Activated naive CD8-positive, alpha-beta T cell treated with anti-CD3 and anti-CD28 coated beads, Interleukin-2, amount 10 ng/mL, durations not matched to agents 7 days and 5 days (primary cell): Measurements from ENCODE around the gene PPP2R5E. TPM values are rescaled to one million over a fixed set of nuclear protein-coding genes. Genes with fewer than 3 reads are reported as not detected.
"Not testable (repeated sequence)": the region's sequence is repeated elsewhere in the genome, so short reads cannot be mapped to it uniquely, and the experiment has no call there.

Source experiments
- ATAC-seq: fragments of 150-1000 bp; cut with Tn5 transposase; one replicate; pipeline ENCODE4 v1.10.0; 2021; ENCODE audit warnings: low read depth, moderate library complexity
- POLR2A ChIA-PET: fragments of 350-600 bp; sonication (Branson Sonifier 250); formaldehyde crosslinking; loops from one replicate; lab custom pipeline; 2021; ENCODE audit warnings: antibody characterized with exemption; lab: Charles Lee
- DNase-seq: peaks from one replicate; pipeline ENCODE4 v3.0.0; 2021
- H3K27ac Mint-ChIP-seq: one replicate; pipeline ENCODE4 v1.8.0; 2022; ENCODE audit warnings: mild to moderate bottlenecking, mixed read lengths
- H3K27me3 Mint-ChIP-seq: one replicate; pipeline ENCODE4 v1.8.0; 2022; ENCODE audit warnings: mild to moderate bottlenecking, moderate library complexity, mixed read lengths
- H3K36me3 Mint-ChIP-seq: one replicate; pipeline ENCODE4 v1.8.0; 2021; ENCODE audit warnings: mild to moderate bottlenecking, mixed read lengths
- H3K4me1 Mint-ChIP-seq: one replicate; pipeline ENCODE4 v1.8.0; 2021; ENCODE audit warnings: mixed read lengths
- H3K4me3 Mint-ChIP-seq: one replicate; pipeline ENCODE4 v1.8.0; 2022; ENCODE audit warnings: mild to moderate bottlenecking, moderate library complexity, mixed read lengths
- H3K9me3 Mint-ChIP-seq: one replicate; pipeline ENCODE4 v1.8.0; 2021; ENCODE audit warnings: mixed read lengths
- total RNA-seq, 2 experiments: library from RNA; stranded (reverse); gene quantifications; one replicate each; pipeline ENCODE4 v1.2.3, GENCODE V29; 2021

Gene PPP2R5E
- 10 to 100 TPM; 46.5 to 48.4 TPM for total RNA-seq

DNA sequence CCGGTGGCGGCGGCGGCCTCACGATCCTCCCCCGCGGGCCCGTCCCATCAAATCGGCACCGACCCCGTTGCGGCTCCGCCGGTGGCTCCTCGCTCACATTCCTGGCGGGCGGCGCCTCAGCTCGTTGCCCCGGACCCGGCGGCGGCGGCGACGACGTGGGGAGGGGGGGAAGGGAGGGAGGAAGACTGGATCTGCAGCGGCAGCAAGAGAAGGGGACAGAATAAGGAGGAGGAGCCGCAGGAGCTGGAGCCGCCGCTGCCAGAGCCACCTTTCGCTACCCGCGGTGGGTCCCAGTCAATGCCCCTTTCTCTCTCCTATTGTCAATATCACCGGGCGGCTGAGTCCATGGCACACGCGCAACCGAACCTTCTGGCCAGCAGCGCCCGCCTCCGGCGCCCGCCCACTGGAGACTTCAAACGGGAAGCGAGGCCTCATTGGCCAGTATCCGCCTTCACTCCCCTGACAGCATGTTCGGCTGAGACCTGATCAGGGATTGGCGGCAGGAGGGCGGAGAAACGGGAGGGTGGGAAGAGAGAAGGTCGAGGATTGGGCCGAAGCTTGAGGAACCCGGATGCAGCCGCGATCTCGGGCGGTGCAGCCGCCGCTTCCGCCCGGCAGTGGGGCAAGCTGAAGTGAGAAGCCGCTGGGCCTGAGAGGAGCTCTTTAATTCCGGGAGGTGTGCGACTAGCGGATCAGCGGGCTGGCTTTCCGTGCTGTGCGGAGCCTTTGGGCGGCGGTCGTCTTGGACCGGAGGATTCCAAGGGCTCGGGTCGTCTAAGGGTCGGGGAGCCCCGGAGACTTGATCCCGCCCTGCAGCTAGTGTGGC, at the start of gene PPP2R5E:
Gene PPP2R5E (minus strand): TSS at position 378 of the 826 bp plus-strand sequence. CDS start 3,692 bp downstream, outside the sequence.
- Mint-ChIP-seq H3K4me3 (peak within 1 kb of the TSS; percentile 85), H3K9me3 (no peaks in the 10 kb centered on the region), H3K27me3 (no peaks in the 10 kb centered on the region), H3K36me3 (peaks cover 18% of the 10 kb centered on the region), H3K4me1 (peaks cover 25% of the 10 kb centered on the region), H3K27ac (peak within 1 kb of the TSS; percentile 94)
- DNase-seq = peak; percentile 94
- POLR2A ChIA-PET = interaction anchor here (0.7 to 3.0 kb wide), 11 partner anchors 9 to 154 kb away, joined by 3 to 16 read pairs (median 5); partner anchors contain the start of gene WDR89
- ATAC-seq = peak; percentile 97

DNA sequence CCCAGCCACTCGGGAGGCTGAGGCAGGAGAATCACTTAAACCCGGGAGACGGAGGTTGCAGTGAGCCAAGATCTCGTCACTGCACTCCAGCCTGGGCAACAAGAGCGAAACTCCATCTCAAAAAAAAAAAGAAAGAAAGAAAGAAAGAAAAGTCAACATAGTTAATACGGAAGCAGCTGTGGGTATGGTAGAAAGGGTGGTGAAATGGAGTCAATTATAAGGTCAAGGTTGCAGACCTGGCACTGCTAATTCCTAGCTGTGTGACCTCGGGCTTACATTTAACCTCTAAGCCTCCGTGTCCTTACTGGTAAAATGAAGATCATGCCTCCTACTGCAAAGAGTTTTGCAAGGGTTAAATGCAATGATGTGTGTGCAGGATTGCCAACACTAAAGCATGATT, 39.9 kb upstream of the PPP2R5E start:
- H3K4me1 Mint-ChIP-seq, H3K27me3 Mint-ChIP-seq, ATAC-seq, H3K9me3 Mint-ChIP-seq, POLR2A ChIA-PET, DNase-seq, H3K4me3 Mint-ChIP-seq, H3K27ac Mint-ChIP-seq, H3K36me3 Mint-ChIP-seq: not testable (repeated sequence)

DNA sequence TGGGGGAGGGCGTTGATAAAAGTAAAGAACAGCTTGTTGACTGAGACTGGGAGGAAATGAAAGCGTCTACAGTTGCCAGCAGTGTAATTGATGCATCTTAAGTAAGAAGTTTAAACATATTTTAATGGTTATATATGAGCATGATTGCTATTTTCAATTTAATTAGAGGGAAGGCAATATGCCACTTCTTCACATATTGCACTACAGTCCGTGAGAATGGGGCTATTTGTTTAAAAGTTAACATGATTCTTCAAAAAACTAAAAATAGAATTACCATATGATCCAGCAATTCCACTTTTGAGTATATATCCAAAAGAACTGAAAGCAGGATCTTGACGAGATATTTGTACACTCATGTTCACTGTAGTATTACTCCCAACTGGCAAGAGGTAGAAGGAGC, 38.3 kb upstream of the PPP2R5E start:
- peaks cover 9% of the 10 kb centered on the region for H3K27me3 Mint-ChIP-seq
- ATAC-seq (no peak), DNase-seq (no peak)
- no peak overlapping the region for H3K4me3 Mint-ChIP-seq
- POLR2A ChIA-PET = no interaction called here
- H3K27ac Mint-ChIP-seq = no peak overlapping the region
- H3K4me1 Mint-ChIP-seq = no peaks in the 10 kb centered on the region
- no peaks in the 10 kb centered on the region for H3K36me3 Mint-ChIP-seq
- H3K9me3 Mint-ChIP-seq = no peaks in the 10 kb centered on the region

DNA sequence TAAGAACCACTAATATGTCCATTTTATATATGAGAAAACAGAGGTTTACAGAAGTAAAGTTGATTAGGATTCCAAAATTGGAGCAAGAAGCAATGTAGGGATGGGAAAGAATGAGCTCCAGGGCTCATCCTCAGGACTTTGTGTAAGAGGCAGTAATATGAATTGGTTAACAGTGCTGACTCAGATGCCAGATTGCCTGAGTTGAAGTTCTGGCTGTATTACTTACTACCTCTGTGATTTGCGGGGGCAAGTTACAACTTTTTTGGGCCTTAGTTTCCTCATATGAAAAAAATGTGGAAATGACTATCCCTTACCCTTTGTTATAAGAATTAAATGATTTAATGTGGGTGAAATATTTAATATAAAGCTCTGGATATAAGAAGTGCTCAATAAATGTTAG, 35.1 kb upstream of the PPP2R5E start:
- POLR2A ChIA-PET = no interaction called here

DNA sequence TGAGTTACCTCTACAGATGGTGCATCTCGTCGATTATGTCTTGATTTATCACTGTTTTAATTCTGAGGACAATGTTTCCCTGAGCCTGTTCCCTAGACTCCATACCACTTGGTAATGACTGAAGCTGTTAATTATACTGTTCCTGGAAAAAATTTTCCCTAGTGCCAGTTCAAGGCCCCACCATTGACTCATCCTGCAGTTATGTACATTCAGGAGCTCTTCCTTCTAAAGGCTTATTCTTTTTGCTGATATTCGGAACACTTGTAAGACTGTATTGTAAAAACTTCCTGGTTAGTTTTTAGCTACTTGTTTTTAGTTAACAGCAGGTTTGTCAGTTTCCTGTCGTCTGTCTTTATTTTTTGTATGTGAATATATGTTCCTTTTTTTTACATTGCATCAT, 30.4 kb upstream of the PPP2R5E start:
- H3K27ac Mint-ChIP-seq = no peak overlapping the region
- POLR2A ChIA-PET = no interaction called here
- no peaks in the 10 kb centered on the region for H3K36me3 Mint-ChIP-seq
- peaks cover 2% of the 10 kb centered on the region for H3K27me3 Mint-ChIP-seq
- ATAC-seq (no peak), DNase-seq (no peak)
- no peak overlapping the region for H3K4me3 Mint-ChIP-seq
- H3K4me1 Mint-ChIP-seq = no peaks in the 10 kb centered on the region
- no peaks in the 10 kb centered on the region for H3K9me3 Mint-ChIP-seq

More for the DNA sequence above, 35.1 kb upstream of the PPP2R5E start:
- H3K36me3 Mint-ChIP-seq = no peaks in the 10 kb centered on the region
- no peaks in the 10 kb centered on the region for H3K4me1 Mint-ChIP-seq
- peaks cover 2% of the 10 kb centered on the region for H3K27me3 Mint-ChIP-seq
- H3K27ac Mint-ChIP-seq = no peak overlapping the region
- ATAC-seq (no peak), DNase-seq (no peak)
- no peak overlapping the region for H3K4me3 Mint-ChIP-seq
- no peaks in the 10 kb centered on the region for H3K9me3 Mint-ChIP-seq

DNA sequence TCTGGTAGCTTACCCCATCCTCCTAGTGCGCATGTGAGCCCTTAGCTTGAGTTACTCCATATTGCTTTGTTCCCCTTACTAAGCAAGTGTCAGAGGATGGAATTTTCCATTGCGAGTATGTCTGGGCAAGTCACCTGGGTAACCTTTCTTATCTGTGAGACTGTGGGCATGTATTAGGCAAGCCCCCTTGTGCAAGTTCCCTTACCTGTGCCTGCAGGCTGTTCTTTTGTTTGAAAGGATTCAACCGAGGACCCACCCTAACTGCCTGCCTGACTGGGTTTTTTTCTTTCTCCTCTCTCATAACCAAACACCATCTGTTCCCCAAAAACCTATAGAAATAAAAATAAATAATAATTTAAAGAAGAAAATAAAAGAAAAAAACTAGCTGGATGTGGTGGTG, 22.3 kb upstream of the PPP2R5E start:
- POLR2A ChIA-PET = interaction anchor here (0.6 to 0.7 kb wide), 2 partner anchors 66 to 82 kb away, joined by 3 to 4 read pairs; no protein-coding TSS in a partner anchor
- Mint-ChIP-seq H3K4me1 (no peaks in the 10 kb centered on the region), H3K4me3 (no peak overlapping the region), H3K27ac (no peak overlapping the region), H3K36me3 (no peaks in the 10 kb centered on the region), H3K9me3 (no peaks in the 10 kb centered on the region), H3K27me3 (peaks cover 11% of the 10 kb centered on the region)
- ATAC-seq (no peak), DNase-seq (no peak)

DNA sequence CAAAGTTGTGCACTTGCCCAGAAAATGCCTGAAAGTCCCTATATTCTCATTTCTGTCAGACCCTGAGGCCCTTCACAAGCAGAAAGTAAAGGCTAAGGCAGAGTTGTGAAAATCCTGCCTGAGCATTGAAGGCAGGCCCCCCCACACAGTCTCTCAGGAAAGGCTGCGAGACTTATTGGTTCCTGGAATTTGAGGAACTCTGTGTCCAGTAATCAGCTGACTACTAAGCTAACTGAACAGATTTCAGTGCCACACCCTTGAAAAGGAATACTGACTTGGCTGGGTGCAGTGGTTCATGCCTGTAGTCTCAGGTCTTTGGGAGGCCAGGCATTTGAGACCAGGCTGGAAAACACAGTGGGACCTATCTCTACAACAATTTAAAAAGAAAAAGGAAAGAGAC, 21.1 kb upstream of the PPP2R5E start:
- DNase-seq (no peak), ATAC-seq (no peak)
- POLR2A ChIA-PET = no interaction called here
- Mint-ChIP-seq H3K4me3 (no peak overlapping the region), H3K27me3 (peaks cover 11% of the 10 kb centered on the region), H3K36me3 (no peaks in the 10 kb centered on the region), H3K27ac (no peak overlapping the region), H3K4me1 (no peaks in the 10 kb centered on the region), H3K9me3 (no peaks in the 10 kb centered on the region)

DNA sequence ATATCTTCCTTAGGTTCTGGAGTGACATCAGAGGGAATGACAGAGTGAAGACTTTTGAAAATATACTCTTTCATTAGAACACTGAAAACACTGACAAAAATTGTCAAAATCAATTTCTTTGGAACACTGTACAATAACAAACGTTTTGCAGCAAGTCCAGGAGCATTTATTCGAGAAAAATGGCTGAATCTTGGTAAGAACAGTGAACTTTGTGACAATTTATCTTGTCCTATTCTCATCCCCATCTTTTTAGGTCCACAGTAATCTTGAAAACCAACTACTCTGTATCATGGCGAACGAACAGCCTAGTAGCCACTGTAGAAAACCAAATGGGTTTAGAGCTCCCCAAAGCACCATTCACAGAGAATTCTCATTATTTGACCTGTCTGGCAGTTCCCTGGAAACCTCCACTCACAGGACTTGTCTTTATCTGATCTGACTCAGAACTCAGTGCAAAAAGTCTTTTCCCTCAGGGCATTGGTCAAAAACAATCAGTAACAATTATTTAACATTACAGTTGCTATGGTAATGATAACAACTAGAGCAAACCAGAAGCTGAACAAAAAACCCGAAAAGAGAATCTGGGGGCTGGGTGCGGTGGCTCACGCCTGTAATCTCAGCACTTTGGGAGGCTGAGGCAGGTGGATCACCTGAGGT, 20.3 kb upstream of the PPP2R5E start:
- peaks cover 11% of the 10 kb centered on the region for H3K27me3 Mint-ChIP-seq
- no peak overlapping the region for H3K27ac Mint-ChIP-seq
- DNase-seq (no peak), ATAC-seq (no peak)
- no peaks in the 10 kb centered on the region for H3K36me3 Mint-ChIP-seq
- H3K4me1 Mint-ChIP-seq = no peaks in the 10 kb centered on the region
- no peaks in the 10 kb centered on the region for H3K9me3 Mint-ChIP-seq
- no peak overlapping the region for H3K4me3 Mint-ChIP-seq
- POLR2A ChIA-PET = no interaction called here

DNA sequence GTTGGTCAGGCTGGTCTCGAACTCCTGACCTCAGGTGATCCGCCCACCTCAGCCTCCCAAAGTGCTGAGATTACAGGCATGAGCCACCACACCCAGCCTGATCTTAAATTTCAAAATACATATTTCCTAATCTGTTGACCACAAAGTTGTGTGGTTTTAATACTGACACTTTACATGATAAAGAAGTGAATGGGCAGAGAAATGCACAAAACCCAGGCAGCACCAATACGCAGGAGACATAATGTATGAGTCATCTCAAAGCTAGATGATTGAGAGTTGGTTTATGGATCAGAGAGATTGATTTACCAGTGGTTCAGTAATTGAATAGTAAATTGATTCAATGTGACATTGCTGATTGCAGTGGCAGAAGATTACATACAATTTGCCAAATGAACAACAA, 19.2 kb upstream of the PPP2R5E start:
- no peaks in the 10 kb centered on the region for H3K9me3 Mint-ChIP-seq
- H3K27ac Mint-ChIP-seq = no peak overlapping the region
- H3K27me3 Mint-ChIP-seq = peaks cover 11% of the 10 kb centered on the region
- H3K36me3 Mint-ChIP-seq = no peaks in the 10 kb centered on the region
- no peak for ATAC-seq
- POLR2A ChIA-PET = no interaction called here
- no peak overlapping the region for H3K4me3 Mint-ChIP-seq
- H3K4me1 Mint-ChIP-seq = no peaks in the 10 kb centered on the region
- no peak for DNase-seq

DNA sequence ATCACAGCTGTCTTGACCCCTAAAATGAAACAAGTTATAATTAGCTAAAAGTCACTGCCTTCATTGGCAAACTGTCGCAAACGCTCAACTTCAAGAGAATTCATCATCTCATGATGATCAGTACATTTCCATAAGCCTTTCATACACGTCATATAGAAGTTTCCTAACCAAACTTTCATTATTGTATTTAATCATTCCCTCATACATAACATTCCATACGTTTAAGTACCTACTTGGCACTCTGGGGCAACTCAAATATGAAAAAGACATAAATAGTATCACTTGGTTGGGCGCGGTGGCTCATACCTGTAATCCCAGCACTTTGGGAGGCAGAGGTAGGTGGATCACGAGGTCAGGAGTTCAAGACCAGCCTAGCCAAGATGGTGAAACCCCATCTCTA, 12.4 kb upstream of the PPP2R5E start:
- POLR2A ChIA-PET = no interaction called here
- ATAC-seq (no peak), DNase-seq (no peak)
- Mint-ChIP-seq H3K27me3 (no peaks in the 10 kb centered on the region), H3K4me3 (no peak overlapping the region), H3K4me1 (no peaks in the 10 kb centered on the region), H3K27ac (no peak overlapping the region), H3K9me3 (no peaks in the 10 kb centered on the region), H3K36me3 (no peaks in the 10 kb centered on the region)

DNA sequence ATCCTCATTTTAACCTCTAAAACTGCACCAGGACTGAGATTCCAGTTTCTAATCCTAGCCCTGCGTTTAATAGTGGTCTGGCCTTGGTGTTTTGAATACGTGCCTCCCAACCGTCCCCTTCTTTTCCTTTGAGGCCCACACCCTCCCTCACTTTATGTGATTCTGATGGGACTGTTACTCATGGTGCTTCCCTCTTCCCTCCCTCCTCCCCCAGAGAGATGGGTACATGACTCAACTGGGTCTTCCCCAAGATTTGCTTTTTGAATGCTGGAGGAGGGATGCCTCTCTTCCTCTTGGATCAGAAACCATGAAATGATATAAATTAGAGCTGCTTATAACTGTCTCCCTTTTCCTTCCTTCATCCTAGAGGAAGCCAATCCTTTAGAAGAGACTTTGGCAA, 8.2 kb upstream of the PPP2R5E start:
- DNase-seq = no peak
- Mint-ChIP-seq H3K27ac (no peak overlapping the region), H3K4me1 (peaks cover 2% of the 10 kb centered on the region), H3K4me3 (no peak overlapping the region), H3K36me3 (no peaks in the 10 kb centered on the region), H3K9me3 (no peaks in the 10 kb centered on the region), H3K27me3 (peaks cover 2% of the 10 kb centered on the region)
- POLR2A ChIA-PET = no interaction called here
- ATAC-seq = no peak

DNA sequence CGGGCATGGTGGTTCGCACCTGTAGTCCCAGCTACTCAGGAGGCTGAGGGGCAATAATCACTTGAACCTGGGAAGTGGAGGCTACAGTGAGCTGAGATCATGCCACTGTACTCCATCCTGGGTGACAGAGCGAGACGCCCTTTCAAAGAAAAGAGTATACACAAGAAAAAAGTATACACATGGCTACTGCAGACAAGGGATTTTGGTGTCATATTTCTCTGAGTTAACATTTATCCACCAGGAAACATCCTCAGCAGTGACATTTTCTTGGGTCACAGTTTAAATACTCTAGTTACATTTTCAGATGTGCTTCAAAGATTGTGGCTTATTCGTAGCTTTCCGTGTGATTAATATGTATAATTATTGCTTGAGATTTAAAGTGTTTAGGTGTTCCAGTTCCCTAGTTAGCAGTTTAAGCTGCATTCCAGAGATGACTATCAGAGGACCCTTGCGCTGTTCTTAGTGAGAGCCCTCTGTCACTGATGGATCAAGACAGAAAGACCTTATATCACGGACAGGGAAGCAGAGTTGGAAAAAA, 4.7 kb upstream of the PPP2R5E start:
- Mint-ChIP-seq H3K9me3 (no peaks in the 10 kb centered on the region), H3K4me1 (peaks cover 10% of the 10 kb centered on the region), H3K27ac (no peak overlapping the region), H3K27me3 (peaks cover 2% of the 10 kb centered on the region), H3K4me3 (no peak overlapping the region), H3K36me3 (peaks cover 1% of the 10 kb centered on the region)
- ATAC-seq (no peak), DNase-seq (no peak)
- POLR2A ChIA-PET = no interaction called here

DNA sequence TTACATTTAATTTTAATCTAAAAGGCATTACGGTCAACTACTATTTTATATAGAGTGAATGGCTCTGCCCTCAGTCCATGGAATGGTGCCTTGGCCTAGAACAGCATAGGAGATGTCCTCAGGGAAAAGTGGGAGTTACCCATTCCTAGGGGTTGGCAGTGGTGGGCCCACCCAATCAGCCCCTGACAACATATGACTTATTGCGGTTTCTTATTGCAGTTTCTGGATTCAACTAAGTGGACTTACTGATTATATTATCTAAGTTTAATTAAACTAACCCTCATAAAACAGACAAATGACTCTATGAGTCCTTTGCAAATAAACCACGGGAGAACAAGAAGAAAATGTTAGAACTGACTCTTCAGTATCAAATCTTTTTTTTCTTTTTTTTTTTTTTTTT, 2.3 kb upstream of the PPP2R5E start:
- Mint-ChIP-seq H3K9me3 (no peaks in the 10 kb centered on the region), H3K4me1 (peaks cover 20% of the 10 kb centered on the region), H3K27ac (no peak overlapping the region), H3K4me3 (no peak overlapping the region), H3K36me3 (peaks cover 9% of the 10 kb centered on the region), H3K27me3 (peaks cover 1% of the 10 kb centered on the region)
- no peak for ATAC-seq
- POLR2A ChIA-PET = no interaction called here
- no peak for DNase-seq
